ENCODE results near the gene EAF1.
"Not testable (repeated sequence)": the region's sequence is repeated elsewhere in the genome, so short reads cannot be mapped to it uniquely, and the experiment has no call there.

EAF1 gene

GRCh38 chr3:15427182-15427880 is at the start of gene EAF1, which contains the start of gene METTL6:
EAF1 (plus strand) TSS chr3:15427598; CDS start chr3:15427780, 182 bp downstream.
METTL6 (minus strand) TSS chr3:15427544; CDS start chr3:15426511, 1,033 bp downstream.
- peak; percentile 82 for DNase-seq (ENCODE audit: low read depth)

- DNase-seq (ENCODE audit: low read depth): peak; percentile 90
Observed at GRCh38 chr3:15377961-15378791, 49.2 kb upstream of the EAF1 start.

GRCh38 chr3:15380980-15381890 is 46.2 kb upstream of the EAF1 start:
- no peak for DNase-seq (ENCODE audit: low read depth)

GRCh38 chr3:15382405-15382923 is 44.9 kb upstream of the EAF1 start:
- DNase-seq (ENCODE audit: low read depth): no peak

- DNase-seq (ENCODE audit: low read depth): no peak
Observed at GRCh38 chr3:15384510-15385237, 42.7 kb upstream of the EAF1 start.

- not testable (repeated sequence) for DNase-seq (ENCODE audit: low read depth)
Observed at GRCh38 chr3:15385238-15385695, 42.1 kb upstream of the EAF1 start.

- no peak for DNase-seq (ENCODE audit: low read depth)
Observed at GRCh38 chr3:15385901-15386653, 41.3 kb upstream of the EAF1 start.

GRCh38 chr3:15386654-15386955 is 40.8 kb upstream of the EAF1 start:
- not testable (repeated sequence) for DNase-seq (ENCODE audit: low read depth)

GRCh38 chr3:15387171-15387581 is 40.2 kb upstream of the EAF1 start:
- DNase-seq (ENCODE audit: low read depth): no peak

GRCh38 chr3:15387735-15388134 is 39.7 kb upstream of the EAF1 start:
- no peak for DNase-seq (ENCODE audit: low read depth)

- not testable (repeated sequence) for DNase-seq (ENCODE audit: low read depth)
Observed at GRCh38 chr3:15388335-15388734, 39.1 kb upstream of the EAF1 start.

GRCh38 chr3:15390460-15390859 is 36.9 kb upstream of the EAF1 start:
- DNase-seq (ENCODE audit: low read depth): no peak

- no peak for DNase-seq (ENCODE audit: low read depth)
Observed at GRCh38 chr3:15391007-15391406, 36.4 kb upstream of the EAF1 start.

GRCh38 chr3:15393252-15393651 is 34.1 kb upstream of the EAF1 start:
- not testable (repeated sequence) for DNase-seq (ENCODE audit: low read depth)

GRCh38 chr3:15398731-15399133 is 28.7 kb upstream of the EAF1 start:
- not testable (repeated sequence) for DNase-seq (ENCODE audit: low read depth)

GRCh38 chr3:15399970-15400369 is 27.4 kb upstream of the EAF1 start:
- DNase-seq (ENCODE audit: low read depth): no peak

GRCh38 chr3:15401936-15402335 is 25.5 kb upstream of the EAF1 start:
- DNase-seq (ENCODE audit: low read depth): no peak

- no peak for DNase-seq (ENCODE audit: low read depth)
Observed at GRCh38 chr3:15403495-15403894, 23.9 kb upstream of the EAF1 start.

- DNase-seq (ENCODE audit: low read depth): no peak
Observed at GRCh38 chr3:15403965-15404364, 23.4 kb upstream of the EAF1 start.

- DNase-seq (ENCODE audit: low read depth): no peak
Observed at GRCh38 chr3:15404767-15405166, 22.6 kb upstream of the EAF1 start.

Measured in activated T-helper 9 cell treated with anti-CD3 and anti-CD28 coated beads, Interleukin-2, amount 50 U/mL, for 16 hours (primary cell).